Hepatocyte (in vitro differentiated cells): ENCODE measurements around the gene RBMS1. TPM values are rescaled to one million over a fixed set of nuclear protein-coding genes. Genes with fewer than 3 reads are reported as not detected.
A peak's percentile ranks its signal among the peaks of the same experiment; 100 is the strongest.

Experiments used
- DNase-seq: peaks from one replicate; pipeline ENCODE4 v3.0.0-alpha.2; 2016; ENCODE audit warnings: low spot score
- H2AFZ ChIP-seq: fragments of 200-600 bp; sonication (generic); 2 replicates; pipeline ENCODE4 v1.6.0; 2016; ENCODE audit warnings: antibody characterized with exemption, mild to moderate bottlenecking
- H3K27ac ChIP-seq: fragments of 200-600 bp; sonication (generic); 2 replicates; pipeline ENCODE4 v1.5.1; 2016; ENCODE audit warnings: mild to moderate bottlenecking
- H3K27me3 ChIP-seq: fragments of 200-600 bp; sonication (generic); 2 replicates; pipeline ENCODE4 v1.6.1; 2016
- H3K36me3 ChIP-seq: fragments of 200-600 bp; sonication (generic); replicated peaks from 2 replicates; pipeline ENCODE4 v1.5.1; 2016; ENCODE audit warnings: low read depth; ENCODE audit not compliant: insufficient read depth
- H3K4me1 ChIP-seq: fragments of 200-600 bp; sonication (generic); 2 replicates; pipeline ENCODE4 v1.5.1; 2016; ENCODE audit warnings: mild to moderate bottlenecking, moderate library complexity; ENCODE audit not compliant: insufficient read depth
- H3K4me2 ChIP-seq: fragments of 200-600 bp; sonication (generic); 2 replicates; pipeline ENCODE4 v1.6.0; 2016
- H3K4me3 ChIP-seq: fragments of 200-600 bp; sonication (generic); 2 replicates; pipeline ENCODE4 v1.5.1; 2016; ENCODE audit warnings: mild to moderate bottlenecking
- H3K79me2 ChIP-seq: fragments of 200-600 bp; sonication (generic); 2 replicates; pipeline ENCODE4 v1.6.0; 2017; ENCODE audit warnings: mild to moderate bottlenecking
- H3K9me2 ChIP-seq: fragments of 200-600 bp; sonication (generic); replicated peaks from 2 replicates; pipeline ENCODE4 v1.6.0; 2017; ENCODE audit warnings: mild to moderate bottlenecking; ENCODE audit not compliant: insufficient read depth
- H3K9me3 ChIP-seq: fragments of 200-600 bp; sonication (generic); 2 replicates; pipeline ENCODE4 v1.5.1; 2016; ENCODE audit warnings: low read depth, mild to moderate bottlenecking
- H4K20me1 ChIP-seq: fragments of 200-600 bp; sonication (generic); 2 replicates; pipeline ENCODE4 v1.6.0; 2016; ENCODE audit warnings: mild to moderate bottlenecking; ENCODE audit not compliant: insufficient read depth, poor library complexity, severe bottlenecking
- EZH2 ChIP-seq: fragments of 200-600 bp; sonication (generic); IDR thresholded peaks from 2 replicates; pipeline ENCODE4 v1.6.1; 2016; ENCODE audit warnings: antibody characterized with exemption, mild to moderate bottlenecking, borderline replicate concordance
- EZH2phosphoT487 ChIP-seq: fragments of 200-600 bp; sonication (generic); IDR thresholded peaks from one replicate; pipeline ENCODE4 v1.6.1; 2018; ENCODE audit warnings: antibody characterized with exemption, mild to moderate bottlenecking, low read depth, moderate library complexity; ENCODE audit not compliant: unreplicated experiment, severe bottlenecking
- WGBS: methylation state at CpG from one replicate; pipeline ENCODE4 v1.1.6; 2016; ENCODE audit warnings: low lambda C conversion rate; ENCODE audit errors: missing lambda C conversion rate; 5-methylcytosine and 5-hydroxymethylcytosine counted together
- polyA plus RNA-seq: library from polyadenylated mRNA; unstranded; fragments of >200 nt; fragmentation: Nextera tagmentation; extraction: Ambion mirVana; gene quantifications from 2 replicates; pipeline ENCODE4 v1.2.1, GENCODE V29; 2016
- total RNA-seq: library from RNA; depleted of rRNA; stranded (reverse); fragments of >200 nt; gene quantifications from 2 replicates; pipeline ENCODE4 v1.2.3, GENCODE V29; 2014
- TF ChIP-seq, protein P1 (sequence below): fragments of 200-600 bp; sonication (generic); IDR thresholded peaks from 2 replicates; pipeline ENCODE4 v1.5.1; 2016; ENCODE audit warnings: antibody characterized with exemption, mild to moderate bottlenecking; ENCODE audit not compliant: poor library complexity

RBMS1 gene
- total and polyA plus RNA-seq, 2 experiments from 2014 or later, result 87.9 to 103 TPM

DNA sequence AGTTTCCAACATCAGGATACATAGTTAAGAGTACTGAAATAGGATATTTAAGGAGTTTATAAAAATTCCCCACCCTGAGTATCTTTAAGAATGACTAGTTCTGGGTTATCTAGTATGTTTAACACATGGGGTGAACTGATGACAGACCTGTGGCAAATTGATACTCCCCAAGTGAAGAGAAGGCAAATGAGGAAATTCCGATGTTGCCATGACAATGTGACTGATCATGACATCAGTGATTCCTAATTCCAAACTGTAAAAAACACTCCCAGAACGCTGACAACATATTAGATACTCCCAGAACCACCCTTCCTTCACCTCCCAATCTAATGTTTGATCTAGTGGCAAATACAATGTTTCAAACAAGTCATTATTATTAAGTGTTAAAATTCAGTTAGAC is 77.6 kb downstream of the RBMS1 start:
- Histone ChIP-seq H2AFZ (no peak overlapping the region), H3K9me3 (no peaks in the 10 kb centered on the region), H3K4me2 (no peak overlapping the region), H3K4me3 (no peak overlapping the region), H3K9me2 (no peaks in the 10 kb centered on the region), H3K27me3 (no peaks in the 10 kb centered on the region), H4K20me1 (no peaks in the 10 kb centered on the region), H3K79me2 (peaks cover 80% of the 10 kb centered on the region), H3K4me1 (no peaks in the 10 kb centered on the region), H3K36me3 (no peaks in the 10 kb centered on the region), H3K27ac (no peak overlapping the region)
- TF ChIP-seq, protein P1, sequence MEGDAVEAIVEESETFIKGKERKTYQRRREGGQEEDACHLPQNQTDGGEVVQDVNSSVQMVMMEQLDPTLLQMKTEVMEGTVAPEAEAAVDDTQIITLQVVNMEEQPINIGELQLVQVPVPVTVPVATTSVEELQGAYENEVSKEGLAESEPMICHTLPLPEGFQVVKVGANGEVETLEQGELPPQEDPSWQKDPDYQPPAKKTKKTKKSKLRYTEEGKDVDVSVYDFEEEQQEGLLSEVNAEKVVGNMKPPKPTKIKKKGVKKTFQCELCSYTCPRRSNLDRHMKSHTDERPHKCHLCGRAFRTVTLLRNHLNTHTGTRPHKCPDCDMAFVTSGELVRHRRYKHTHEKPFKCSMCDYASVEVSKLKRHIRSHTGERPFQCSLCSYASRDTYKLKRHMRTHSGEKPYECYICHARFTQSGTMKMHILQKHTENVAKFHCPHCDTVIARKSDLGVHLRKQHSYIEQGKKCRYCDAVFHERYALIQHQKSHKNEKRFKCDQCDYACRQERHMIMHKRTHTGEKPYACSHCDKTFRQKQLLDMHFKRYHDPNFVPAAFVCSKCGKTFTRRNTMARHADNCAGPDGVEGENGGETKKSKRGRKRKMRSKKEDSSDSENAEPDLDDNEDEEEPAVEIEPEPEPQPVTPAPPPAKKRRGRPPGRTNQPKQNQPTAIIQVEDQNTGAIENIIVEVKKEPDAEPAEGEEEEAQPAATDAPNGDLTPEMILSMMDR, result no peak
- WGBS, result 85% methylated on average over 2 of the region's 2 CpGs
- no peak for DNase-seq

DNA sequence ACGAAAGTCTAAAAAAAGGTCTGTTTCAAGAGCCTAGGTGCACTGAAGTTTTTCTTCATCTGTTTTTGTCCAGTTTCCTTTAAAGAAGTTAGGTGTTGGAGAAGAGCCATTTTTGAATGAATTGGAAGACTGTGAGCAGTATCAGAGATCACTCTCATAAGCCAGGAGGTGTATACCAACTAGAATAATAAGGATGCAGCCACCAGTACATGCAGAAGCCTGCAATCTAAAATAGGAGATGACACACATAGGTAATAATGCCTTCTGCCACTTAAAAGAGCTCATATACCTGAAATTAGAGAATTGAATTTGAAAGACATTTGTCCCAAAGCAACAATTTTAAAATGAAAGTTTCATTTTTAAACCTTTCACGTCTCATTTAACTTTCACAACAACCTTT is 81.7 kb downstream of the RBMS1 start:
- peaks cover 84% of the 10 kb centered on the region for H3K79me2 ChIP-seq
- no peaks in the 10 kb centered on the region for H3K9me2 ChIP-seq
- no peak overlapping the region for H3K27ac ChIP-seq
- H3K4me1 ChIP-seq, result peaks cover 5% of the 10 kb centered on the region
- H3K9me3 ChIP-seq, result no peaks in the 10 kb centered on the region
- no peaks in the 10 kb centered on the region for H3K36me3 ChIP-seq
- no peaks in the 10 kb centered on the region for H3K27me3 ChIP-seq
- no peak for DNase-seq
- H4K20me1 ChIP-seq, result no peaks in the 10 kb centered on the region
- H3K4me2 ChIP-seq, result no peak overlapping the region
- no peak overlapping the region for H2AFZ ChIP-seq
- WGBS, result 100% methylated on average over 2 of the region's 2 CpGs
- H3K4me3 ChIP-seq, result no peak overlapping the region
- TF ChIP-seq, protein P1, result no peak

DNA sequence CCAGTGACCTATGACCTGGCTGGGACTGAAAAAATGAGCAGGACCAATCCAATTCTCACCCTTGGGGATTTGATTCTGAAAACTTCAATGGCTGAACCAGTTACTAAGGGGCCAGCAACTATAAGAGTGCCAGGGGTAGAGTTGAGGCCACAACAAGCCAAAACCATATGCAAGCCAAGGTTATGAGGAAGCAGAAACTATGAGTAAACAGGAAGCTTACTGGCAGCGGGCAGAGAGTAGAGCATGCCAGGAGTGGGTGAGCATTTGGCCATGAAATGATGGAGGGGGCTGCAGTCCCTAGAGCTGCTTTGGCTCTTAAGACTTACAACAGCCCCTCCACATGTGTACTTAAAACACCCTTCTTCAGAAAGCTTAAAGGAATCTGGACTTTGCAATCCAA is 82.4 kb downstream of the RBMS1 start:
- H3K4me3 ChIP-seq, result no peak overlapping the region
- H3K9me2 ChIP-seq, result no peaks in the 10 kb centered on the region
- H4K20me1 ChIP-seq, result peaks cover 2% of the 10 kb centered on the region
- 71% methylated on average over 1 of the region's 1 CpG for WGBS
- H3K27me3 ChIP-seq, result no peaks in the 10 kb centered on the region
- no peak for TF ChIP-seq EZH2
- TF ChIP-seq EZH2phosphoT487, result no peak
- TF ChIP-seq, protein P1, result no peak
- peaks cover 6% of the 10 kb centered on the region for H3K4me1 ChIP-seq
- H3K4me2 ChIP-seq, result no peak overlapping the region
- H2AFZ ChIP-seq, result no peak overlapping the region
- no peaks in the 10 kb centered on the region for H3K36me3 ChIP-seq
- no peak for DNase-seq
- H3K27ac ChIP-seq, result no peak overlapping the region
- H3K9me3 ChIP-seq, result no peaks in the 10 kb centered on the region
- H3K79me2 ChIP-seq, result peaks cover 81% of the 10 kb centered on the region

- 59% methylated on average over 1 of the region's 1 CpG for WGBS
- H3K27ac ChIP-seq, result peak overlapping the region; percentile 73
- H3K79me2 ChIP-seq, result peaks cover 83% of the 10 kb centered on the region
Measured at GRCh38 chr2:160409480-160409879, 84.1 kb downstream of the RBMS1 start.

More at GRCh38 chr2:160409480-160409879, 84.1 kb downstream of the RBMS1 start:
- H4K20me1 ChIP-seq, result peaks cover 19% of the 10 kb centered on the region
- H3K27me3 ChIP-seq, result no peaks in the 10 kb centered on the region
- TF ChIP-seq EZH2phosphoT487, result no peak
- H3K9me3 ChIP-seq, result no peaks in the 10 kb centered on the region
- H3K36me3 ChIP-seq, result no peaks in the 10 kb centered on the region
- H3K4me2 ChIP-seq, result no peak overlapping the region
- no peak for DNase-seq
- no peak overlapping the region for H2AFZ ChIP-seq
- H3K4me1 ChIP-seq, result peaks cover 23% of the 10 kb centered on the region
- no peak overlapping the region for H3K4me3 ChIP-seq
- no peaks in the 10 kb centered on the region for H3K9me2 ChIP-seq
